T1000 (cell line): ENCODE data around the gene FOSL1.
"Not testable (repeated sequence)": the region's sequence is repeated elsewhere in the genome, so short reads cannot be mapped to it uniquely, and the experiment has no call there.

Source experiments
- DNase-seq: peaks from one replicate; lab custom pipeline; 2025; ENCODE audit warnings: mixed read lengths; lab: John Stamatoyannopoulos, UW

Gene FOSL1

DNA sequence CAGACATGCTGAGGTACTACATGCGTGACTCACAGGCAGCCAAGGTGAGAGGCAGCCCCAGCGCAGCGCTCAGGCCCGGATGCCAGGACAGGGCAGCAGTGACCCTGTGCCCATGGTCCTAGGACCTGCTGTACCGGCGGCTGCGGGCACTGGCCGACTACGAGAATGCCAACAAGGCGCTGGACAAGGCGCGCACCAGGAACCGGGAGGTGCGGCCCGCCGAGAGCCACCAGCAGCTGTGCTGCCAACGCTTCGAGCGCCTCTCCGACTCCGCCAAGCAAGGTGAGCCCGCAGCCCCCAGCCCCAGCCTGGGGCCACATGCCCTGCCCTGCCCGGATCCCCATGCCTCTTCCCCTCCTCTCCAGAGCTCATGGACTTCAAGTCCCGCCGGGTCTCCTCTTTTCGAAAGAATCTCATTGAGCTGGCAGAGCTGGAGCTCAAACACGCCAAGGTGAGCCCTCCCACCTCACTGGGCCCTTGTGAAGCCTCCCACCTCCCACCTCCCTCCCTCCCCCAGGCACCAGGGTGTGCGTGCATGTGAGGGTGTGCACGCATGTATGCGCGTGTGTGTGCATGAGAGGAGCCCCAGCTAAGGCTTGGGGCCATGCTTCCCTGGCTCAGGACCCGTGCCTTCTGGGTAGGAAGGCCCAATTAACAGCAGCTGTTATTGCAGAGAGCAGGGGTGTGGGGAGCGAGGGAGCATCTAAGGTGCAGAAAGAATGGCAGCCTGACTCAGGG is 47.5 kb downstream of the FOSL1 start:
- DNase-seq, result no peak

DNA sequence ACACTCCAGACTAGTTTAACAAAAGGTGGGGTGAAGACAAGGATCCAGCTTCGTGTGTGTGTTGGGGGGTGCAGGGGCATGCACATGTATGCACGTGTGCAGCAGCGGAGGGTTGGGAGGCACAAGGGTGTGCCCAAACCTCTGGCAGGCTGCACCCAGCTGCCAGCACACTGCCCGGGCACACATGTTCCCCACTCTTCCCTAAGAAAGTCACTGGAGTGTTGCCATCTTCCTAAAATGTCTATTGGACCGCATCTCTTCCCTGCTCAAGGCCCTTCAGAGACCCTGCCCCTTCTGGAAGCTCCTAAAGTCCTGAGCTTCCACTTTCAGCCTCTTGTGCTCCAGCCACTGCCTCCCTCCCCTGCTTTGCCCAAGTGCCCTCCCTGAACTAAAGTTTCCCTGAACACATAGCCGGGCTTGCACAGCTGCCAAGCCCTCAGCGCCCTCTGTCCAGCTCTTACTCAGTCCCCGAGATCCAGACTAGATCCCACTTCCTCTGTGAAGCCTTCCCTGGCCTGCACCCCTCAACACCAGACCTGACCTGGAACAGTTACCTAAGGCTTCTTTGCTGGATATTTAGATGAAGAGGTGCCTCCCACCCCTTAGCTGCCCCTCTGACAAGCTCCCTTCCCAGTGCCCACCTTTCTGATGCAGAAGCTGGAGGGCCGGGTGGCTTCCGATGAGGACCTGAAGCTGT is 48.2 kb downstream of the FOSL1 start:
- DNase-seq, result no peak

DNA sequence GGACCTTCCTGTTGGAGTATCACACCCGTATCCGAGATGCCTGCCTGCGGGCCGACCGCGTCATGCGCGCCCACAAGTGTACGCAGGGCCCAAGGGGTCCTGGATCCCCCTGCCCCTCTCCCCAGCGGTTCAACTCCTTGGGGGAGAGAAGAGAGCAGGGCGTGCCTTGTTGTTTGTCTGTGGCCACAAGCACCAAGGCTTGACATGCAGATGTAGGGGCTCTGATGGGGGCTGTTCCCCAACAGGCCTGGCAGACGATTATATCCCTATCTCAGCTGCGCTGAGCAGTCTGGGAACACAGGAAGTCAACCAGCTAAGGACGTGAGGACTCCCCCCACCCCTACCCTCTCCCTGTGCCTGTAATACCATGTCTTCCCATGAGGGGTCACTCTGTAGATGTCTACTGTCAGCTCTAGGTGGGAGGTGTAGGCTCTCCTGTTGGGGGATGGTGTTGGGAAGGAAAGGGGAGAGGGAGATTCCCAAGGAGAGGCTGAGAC is 49.1 kb downstream of the FOSL1 start:
- DNase-seq, result peak; percentile 23

DNA sequence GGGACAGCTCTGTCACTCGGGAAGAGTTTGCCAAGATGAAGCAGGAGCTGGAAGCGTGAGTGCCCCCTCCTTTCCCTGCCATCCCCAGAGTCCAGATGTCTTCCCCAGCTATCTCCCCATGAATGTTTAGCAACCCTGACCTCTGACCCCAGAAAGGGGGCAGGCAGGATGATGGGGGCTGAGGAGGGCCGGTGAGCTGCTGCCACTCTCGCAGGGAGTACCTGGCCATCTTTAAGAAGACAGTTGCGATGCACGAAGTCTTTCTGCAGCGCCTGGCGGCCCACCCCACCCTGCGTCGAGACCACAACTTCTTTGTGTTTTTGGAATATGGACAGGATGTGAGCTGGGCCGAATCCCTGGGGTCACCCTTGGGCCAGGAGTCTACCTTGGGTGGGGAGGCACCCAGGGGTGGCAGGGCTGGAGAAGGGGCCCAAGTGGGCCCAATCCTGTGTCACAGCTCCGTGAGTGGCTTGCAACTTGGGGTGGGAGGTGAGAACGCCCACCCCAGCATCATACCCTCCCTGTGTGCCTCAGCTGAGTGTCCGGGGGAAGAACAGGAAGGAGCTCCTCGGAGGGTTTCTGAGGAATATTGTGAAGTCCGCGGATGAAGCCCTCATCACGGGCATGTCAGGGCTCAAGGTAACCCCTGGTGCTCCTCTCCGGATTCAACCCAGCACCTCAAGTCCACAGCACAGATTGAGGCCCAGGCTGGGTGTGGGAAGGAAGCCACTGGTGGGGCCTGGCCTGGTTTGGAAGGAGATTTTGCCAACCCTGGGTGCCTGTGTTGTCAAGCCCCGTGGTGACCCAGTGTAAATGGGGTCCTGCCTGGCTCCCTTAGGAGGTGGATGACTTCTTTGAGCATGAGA is 49.7 kb downstream of the FOSL1 start:
- DNase-seq, result no peak

DNA sequence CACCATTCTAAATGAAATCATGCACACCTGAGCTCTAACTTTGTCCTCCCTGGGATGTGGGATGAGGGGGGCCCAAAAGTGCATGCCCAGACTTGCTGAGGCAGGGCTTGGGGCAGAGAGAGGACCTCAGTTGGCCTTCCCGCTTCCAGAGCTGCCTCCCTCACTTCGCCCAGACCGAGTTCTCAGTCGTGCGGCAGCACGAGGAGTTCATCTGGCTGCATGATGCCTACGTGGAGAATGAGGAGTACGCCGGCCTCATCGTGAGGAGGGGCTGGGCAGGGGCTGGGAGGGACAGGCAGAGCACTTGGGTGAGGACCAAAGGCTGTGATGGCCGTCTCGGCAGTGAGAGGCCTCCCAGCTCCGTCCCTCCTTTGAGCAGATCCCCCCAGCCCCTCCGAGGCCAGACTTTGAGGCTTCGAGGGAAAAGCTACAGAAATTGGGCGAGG is 50.4 kb downstream of the FOSL1 start:
- DNase-seq, result no peak

DNA sequence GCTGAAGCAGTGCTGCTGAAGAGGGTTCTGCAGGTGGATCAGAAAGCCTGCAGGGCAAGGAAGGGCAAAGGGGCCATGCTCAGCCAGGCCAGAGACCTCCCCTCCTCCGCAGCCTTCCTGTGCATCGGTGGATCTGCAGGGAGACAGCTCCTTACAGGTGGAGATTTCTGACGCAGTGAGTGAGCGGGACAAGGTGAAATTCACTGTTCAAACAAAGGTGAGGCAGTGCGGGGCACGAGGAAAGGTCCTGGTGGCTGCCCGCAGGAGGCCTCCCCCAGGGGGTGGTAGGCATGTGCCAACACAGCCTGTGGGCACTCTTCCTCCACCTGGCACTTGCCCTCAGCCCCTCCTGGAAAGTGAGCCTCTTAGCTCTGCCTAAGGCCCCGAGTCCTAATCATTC is 50.8 kb downstream of the FOSL1 start:
- no peak for DNase-seq

DNA sequence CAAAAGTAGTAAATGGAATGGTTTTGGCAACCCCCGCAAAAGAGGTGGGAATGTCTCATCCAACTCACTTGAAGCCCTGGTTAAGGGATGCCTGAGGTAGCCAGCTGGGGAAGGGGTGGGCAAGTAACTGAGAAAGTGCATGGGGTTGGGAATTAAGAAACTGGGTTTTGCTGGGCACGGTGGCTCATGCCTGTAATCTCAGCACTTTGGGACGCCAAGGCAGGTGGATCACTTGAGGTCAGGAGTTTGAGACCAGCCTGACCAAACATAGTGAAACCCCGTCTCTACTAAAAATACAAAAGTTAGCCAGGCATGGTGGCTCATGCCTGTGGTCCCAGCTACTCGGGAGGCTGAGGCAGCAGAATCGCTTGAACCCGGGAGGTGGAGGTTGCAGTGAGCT is 51.5 kb downstream of the FOSL1 start:
- DNase-seq, result not testable (repeated sequence)

DNA sequence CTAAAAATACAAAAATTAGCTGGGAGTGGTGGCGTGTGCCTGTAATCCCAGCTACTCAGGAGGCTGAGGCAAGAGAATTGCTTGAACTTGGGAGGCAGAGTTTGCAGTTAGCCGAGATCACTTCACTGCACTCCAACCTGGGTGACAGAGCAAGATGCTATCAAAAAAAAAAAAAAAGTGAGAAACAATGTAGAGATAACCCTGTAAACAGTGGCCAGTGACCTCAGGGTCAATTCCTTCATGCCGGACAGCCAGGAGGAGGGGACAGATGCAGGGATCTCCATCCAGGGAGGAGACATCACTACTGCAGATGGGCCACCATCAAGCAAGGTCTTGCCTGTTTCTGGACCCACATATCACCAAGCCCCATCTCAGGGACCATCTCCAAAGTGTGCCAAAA is 52.4 kb downstream of the FOSL1 start:
- DNase-seq, result no peak

DNA sequence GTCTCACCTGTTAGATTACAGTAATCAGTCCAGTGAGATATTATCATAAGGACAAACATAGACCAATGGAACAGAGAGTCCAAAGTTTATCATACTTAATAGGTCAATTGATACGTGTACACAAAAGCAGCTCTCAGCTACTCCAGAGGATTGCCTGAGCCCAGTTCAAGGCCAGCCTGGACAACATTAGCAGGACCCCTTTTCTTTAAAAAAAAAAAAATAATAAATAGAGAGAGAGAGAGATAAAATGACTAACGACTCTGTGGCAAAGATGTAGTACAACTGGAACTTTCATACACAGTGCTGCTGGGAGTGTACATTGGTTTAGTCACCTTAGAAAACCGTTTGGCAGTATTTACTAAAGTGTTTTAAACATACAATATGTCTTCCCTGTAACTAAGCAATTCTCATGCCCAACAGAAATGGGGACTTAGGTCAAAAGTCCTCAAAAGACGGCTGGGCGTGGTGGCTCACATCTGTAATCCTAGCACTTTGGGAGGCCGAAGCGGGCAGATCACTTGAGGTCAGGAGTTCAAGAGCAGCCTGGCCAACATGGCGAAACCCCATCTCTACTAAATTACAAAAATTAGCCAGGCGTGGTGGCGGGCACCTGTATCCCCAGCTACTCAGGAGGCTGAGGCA is 55.8 kb downstream of the FOSL1 start:
- no peak for DNase-seq

DNA sequence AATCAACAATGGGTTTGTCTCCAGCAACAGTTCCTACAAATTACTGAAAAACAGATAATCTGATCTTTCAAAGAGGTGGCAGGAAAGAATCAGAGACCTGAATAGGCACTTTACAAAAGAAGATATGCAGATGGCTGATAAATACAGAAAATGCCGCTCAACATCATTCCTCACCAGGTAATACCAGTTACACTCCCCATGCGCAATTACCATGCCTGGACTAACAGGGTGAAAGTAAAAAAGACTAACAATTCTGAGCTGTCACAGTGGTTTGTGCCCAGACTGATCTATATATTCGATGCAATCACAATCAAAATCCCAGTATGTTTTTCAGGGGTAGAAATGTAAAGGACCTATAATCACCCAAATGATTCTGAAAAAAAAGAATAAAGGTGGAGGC is 56.4 kb downstream of the FOSL1 start:
- no peak for DNase-seq

DNA sequence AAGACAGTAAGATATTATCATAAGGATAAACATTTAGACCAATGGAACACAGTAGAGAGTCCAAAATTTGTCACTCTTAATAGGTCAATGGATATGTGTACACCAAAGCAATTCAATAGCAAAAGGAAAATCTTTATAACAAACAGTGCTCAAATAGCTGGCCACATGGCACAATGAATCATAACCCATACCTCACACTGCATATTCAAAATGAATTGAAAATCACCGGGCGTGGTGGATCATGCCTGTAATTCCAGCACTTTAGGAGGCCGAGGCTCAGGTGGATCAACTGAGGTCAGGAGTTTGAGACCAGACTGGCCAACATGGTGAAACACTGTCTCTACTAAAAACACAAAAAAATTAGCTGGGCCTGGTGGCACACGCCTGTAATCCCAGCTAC is 58.0 kb downstream of the FOSL1 start:
- no peak for DNase-seq
